ENCODE measurements around the gene RUFY3.
"Not testable (repeated sequence)": the region's sequence is repeated elsewhere in the genome, so short reads cannot be mapped to it uniquely, and the experiment has no call there.

The RUFY3 gene

DNA sequence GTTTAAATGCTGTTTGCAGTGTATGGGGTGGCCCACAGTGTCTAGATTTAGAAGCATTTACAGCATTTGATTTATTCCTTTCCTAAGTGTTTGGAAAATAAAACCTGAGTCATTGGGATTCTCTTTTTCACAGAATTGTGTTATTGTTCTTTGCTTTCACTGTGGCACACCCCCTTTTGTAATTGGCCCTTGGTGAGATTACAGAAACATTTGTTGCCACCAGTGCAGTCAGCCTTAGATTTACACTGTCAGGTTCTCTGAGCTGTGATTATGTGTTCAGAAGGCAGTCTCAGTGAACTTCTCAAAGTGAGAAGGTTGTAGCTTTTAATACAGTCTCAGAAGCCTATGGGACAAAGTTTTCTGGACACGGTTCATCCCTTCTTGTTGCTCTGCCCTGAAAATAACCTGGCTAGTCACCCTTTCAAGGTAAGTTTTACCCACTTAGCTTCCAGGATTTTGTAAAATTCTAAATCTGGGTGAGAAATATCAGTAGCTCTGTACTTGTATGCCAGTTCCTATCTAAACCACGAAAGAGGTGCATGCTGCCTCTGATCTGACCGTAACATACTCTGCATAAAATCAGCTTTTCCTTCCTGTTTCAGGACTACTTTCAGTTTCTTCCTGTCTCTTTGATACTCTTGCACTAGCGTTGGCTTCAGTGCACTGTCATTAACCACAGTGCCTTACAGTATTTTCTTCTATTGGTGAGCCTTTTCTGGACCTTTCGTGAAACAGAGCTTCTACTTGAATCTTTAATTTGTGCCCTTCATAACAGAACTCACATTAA is 12.6 kb downstream of the RUFY3 start:
- no peaks in the 10 kb centered on the region for H3K9me3 ChIP-seq (ENCODE audit: control insufficient read depth, insufficient read depth, low read length)
- peak overlapping the region; percentile 86 for H3K27ac ChIP-seq (ENCODE audit: low read depth, low read length)

DNA sequence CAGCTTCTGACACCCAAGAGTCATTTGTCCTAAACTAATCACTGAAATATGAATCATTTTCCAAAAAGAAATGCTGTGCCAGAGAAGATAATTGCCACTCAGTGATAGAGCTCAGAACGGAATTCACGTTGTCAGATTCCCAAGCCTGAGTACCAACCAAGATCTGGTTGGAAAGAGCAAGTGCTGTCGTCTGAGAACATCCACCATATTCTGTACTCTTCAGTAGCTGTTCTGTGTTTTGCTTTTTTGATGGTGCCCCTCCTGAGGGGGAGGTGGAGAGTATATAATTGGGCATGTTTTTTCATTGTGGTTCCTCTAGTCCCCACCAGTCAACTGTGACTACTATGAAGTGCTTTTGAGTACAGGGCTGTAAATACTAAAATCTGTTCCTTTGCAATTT is 13.2 kb downstream of the RUFY3 start:
- no peak for TF ChIP-seq EZH2phosphoT487 (IDR thresholded peaks at IDR 0.05; ENCODE audit: borderline replicate concordance, low read length)
- no peak for TF ChIP-seq CTCF (IDR thresholded peaks at IDR 0.05; ENCODE audit: low read depth, low read length, poor library complexity, severe bottlenecking)
- Histone ChIP-seq H3K9me3 (ENCODE audit: control insufficient read depth, insufficient read depth, low read length) (no peaks in the 10 kb centered on the region), H3K27me3 (ENCODE audit: control insufficient read depth, low read length) (no peaks in the 10 kb centered on the region), H3K36me3 (ENCODE audit: control insufficient read depth, low read length) (0 out of 2 replicates have a peak, but pooled peaks cover 3% of the 10 kb centered on the region), H3K27ac (ENCODE audit: low read depth, low read length) (peak overlapping the region; percentile 86), H3K79me2 (ENCODE audit: control insufficient read depth, low read length) (peaks cover 82% of the 10 kb centered on the region), H4K20me1 (ENCODE audit: control insufficient read depth, insufficient read depth, low read depth, low read length) (no peaks in the 10 kb centered on the region), H3K4me2 (ENCODE audit: low read length) (peak overlapping the region; percentile 88), H3F3A (ENCODE audit: control insufficient read depth, insufficient read depth) (peaks cover 23% of the 10 kb centered on the region), H3K4me1 (ENCODE audit: control insufficient read depth, low read length) (peaks cover 77% of the 10 kb centered on the region), H3K4me3 (ENCODE audit: low read length) (peak overlapping the region; percentile 71), H3K9me2 (replicated peaks; ENCODE audit: control insufficient read depth, low read length) (no peaks in the 10 kb centered on the region)

More for the DNA sequence above, 12.6 kb downstream of the RUFY3 start:
- Histone ChIP-seq H3K27me3 (ENCODE audit: control insufficient read depth, low read length) (no peaks in the 10 kb centered on the region), H3K4me1 (ENCODE audit: control insufficient read depth, low read length) (peaks cover 72% of the 10 kb centered on the region), H4K20me1 (ENCODE audit: control insufficient read depth, insufficient read depth, low read depth, low read length) (no peaks in the 10 kb centered on the region), H3K9me2 (replicated peaks; ENCODE audit: control insufficient read depth, low read length) (no peaks in the 10 kb centered on the region), H3K4me3 (ENCODE audit: low read length) (peak overlapping the region; percentile 71), H3K36me3 (ENCODE audit: control insufficient read depth, low read length) (0 out of 2 replicates have a peak, but pooled peaks cover 3% of the 10 kb centered on the region), H3F3A (ENCODE audit: control insufficient read depth, insufficient read depth) (peaks cover 23% of the 10 kb centered on the region), H3K79me2 (ENCODE audit: control insufficient read depth, low read length) (peaks cover 81% of the 10 kb centered on the region), H3K4me2 (ENCODE audit: low read length) (peak overlapping the region; percentile 88)
- TF ChIP-seq EZH2phosphoT487 (IDR thresholded peaks at IDR 0.05; ENCODE audit: borderline replicate concordance, low read length) (no peak), CTCF (IDR thresholded peaks at IDR 0.05; ENCODE audit: low read depth, low read length, poor library complexity, severe bottlenecking) (no peak)

DNA sequence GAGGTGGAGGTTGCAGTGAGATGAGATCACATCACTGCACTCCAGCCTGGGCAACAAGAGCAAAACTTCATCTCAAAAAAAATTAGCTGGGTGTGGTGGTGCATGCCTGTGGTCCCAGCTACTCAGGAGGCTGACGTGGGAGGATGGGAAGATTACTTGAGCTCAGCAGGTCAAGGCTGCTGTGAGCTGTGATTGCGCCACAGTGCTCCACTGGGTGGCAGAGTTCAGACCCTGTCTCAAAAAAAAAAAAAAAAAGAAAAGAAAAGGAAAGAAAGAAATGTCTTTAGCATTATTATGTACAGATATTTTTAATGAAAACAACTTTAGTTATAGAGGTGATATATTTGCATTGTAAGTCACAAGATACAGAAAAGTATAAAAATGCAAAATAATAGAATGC is 14.2 kb downstream of the RUFY3 start:
- H3K9me3 ChIP-seq (ENCODE audit: control insufficient read depth, insufficient read depth, low read length); H3K27me3 ChIP-seq (ENCODE audit: control insufficient read depth, low read length); H4K20me1 ChIP-seq (ENCODE audit: control insufficient read depth, insufficient read depth, low read depth, low read length); H3K36me3 ChIP-seq (ENCODE audit: control insufficient read depth, low read length); H3K9me2 ChIP-seq (replicated peaks; ENCODE audit: control insufficient read depth, low read length): not testable (repeated sequence)
- Histone ChIP-seq H3K27ac (ENCODE audit: low read depth, low read length) (peak overlapping the region; percentile 86), H3F3A (ENCODE audit: control insufficient read depth, insufficient read depth) (peaks cover 29% of the 10 kb centered on the region), H3K79me2 (ENCODE audit: control insufficient read depth, low read length) (peaks cover 82% of the 10 kb centered on the region), H3K4me1 (ENCODE audit: control insufficient read depth, low read length) (peaks cover 78% of the 10 kb centered on the region), H3K4me2 (ENCODE audit: low read length) (peak overlapping the region; percentile 88), H3K4me3 (ENCODE audit: low read length) (peak overlapping the region; percentile 71)
- TF ChIP-seq CTCF (IDR thresholded peaks at IDR 0.05; ENCODE audit: low read depth, low read length, poor library complexity, severe bottlenecking): peak; percentile 67

All from DOHH2 (cell line).